ENCODE measurements around the gene KCNK7.

KCNK7 gene, protein sequence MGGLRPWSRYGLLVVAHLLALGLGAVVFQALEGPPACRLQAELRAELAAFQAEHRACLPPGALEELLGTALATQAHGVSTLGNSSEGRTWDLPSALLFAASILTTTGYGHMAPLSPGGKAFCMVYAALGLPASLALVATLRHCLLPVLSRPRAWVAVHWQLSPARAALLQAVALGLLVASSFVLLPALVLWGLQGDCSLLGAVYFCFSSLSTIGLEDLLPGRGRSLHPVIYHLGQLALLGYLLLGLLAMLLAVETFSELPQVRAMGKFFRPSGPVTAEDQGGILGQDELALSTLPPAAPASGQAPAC

DNA sequence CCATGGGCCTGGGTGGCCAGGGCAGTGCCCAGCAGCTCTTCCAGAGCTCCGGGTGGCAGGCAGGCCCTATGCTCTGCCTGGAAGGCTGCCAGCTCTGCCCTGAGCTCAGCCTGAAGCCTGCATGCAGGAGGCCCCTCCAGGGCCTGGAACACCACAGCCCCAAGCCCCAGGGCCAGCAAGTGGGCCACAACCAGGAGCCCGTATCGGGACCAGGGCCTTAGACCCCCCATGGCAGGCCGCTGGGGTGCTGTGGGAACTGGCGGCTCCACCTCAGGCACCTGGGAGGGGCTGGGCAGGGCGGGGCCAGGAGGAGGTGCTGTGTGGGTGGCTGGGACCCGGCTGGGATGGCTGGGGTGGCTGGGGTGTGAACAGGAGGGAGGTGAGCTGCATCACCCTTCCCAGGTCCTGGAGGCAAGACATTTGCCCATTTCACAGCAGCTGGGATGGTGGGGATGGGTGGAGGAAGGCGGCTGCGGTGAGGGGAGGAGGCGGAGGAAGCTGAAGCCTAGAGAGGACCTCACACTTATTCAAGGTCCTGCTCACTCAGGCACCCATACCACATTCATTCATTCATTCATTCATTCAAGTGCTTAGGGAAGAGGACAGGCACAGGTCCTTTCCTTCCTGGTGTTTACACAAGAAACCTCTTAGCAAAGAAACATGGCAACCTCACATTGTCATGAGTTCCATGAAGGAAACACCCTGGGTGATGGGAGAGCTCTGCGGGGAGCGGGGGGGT, at the start of gene KCNK7:
Gene KCNK7, minus strand, starts transcription at position 258 of the 739 bp plus-strand sequence. Its CDS starts 28 bp downstream, at position 230.
- peaks cover 22% of the 10 kb centered on the region for H3K4me1 ChIP-seq (ENCODE audit: low read depth, poor library complexity, severe bottlenecking)
- no peaks in the 10 kb centered on the region for H4K20me1 ChIP-seq (ENCODE audit: insufficient read depth)
- H3K79me2 ChIP-seq (ENCODE audit: insufficient read depth, low read depth): no peaks in the 10 kb centered on the region
- H3K27ac ChIP-seq: no peak within 1 kb of the TSS
- no peak within 1 kb of the TSS for H3K4me2 ChIP-seq
- H3K36me3 ChIP-seq (ENCODE audit: insufficient read depth): no peaks in the 10 kb centered on the region
- H3K4me3 ChIP-seq (IDR thresholded peaks at IDR 0.05; ENCODE audit: insufficient read depth, low read depth, low read length): no peak within 1 kb of the TSS
- H3K27me3 ChIP-seq (ENCODE audit: insufficient read depth, low read depth): no peaks in the 10 kb centered on the region
- TF ChIP-seq, protein P1, sequence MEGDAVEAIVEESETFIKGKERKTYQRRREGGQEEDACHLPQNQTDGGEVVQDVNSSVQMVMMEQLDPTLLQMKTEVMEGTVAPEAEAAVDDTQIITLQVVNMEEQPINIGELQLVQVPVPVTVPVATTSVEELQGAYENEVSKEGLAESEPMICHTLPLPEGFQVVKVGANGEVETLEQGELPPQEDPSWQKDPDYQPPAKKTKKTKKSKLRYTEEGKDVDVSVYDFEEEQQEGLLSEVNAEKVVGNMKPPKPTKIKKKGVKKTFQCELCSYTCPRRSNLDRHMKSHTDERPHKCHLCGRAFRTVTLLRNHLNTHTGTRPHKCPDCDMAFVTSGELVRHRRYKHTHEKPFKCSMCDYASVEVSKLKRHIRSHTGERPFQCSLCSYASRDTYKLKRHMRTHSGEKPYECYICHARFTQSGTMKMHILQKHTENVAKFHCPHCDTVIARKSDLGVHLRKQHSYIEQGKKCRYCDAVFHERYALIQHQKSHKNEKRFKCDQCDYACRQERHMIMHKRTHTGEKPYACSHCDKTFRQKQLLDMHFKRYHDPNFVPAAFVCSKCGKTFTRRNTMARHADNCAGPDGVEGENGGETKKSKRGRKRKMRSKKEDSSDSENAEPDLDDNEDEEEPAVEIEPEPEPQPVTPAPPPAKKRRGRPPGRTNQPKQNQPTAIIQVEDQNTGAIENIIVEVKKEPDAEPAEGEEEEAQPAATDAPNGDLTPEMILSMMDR (conservative IDR thresholded peaks at IDR 0.05; ENCODE audit: low read depth, low read length): no peak
- no peak within 1 kb of the TSS for H3K9ac ChIP-seq
- H2AFZ ChIP-seq (ENCODE audit: low read depth): no peak within 1 kb of the TSS

DNA sequence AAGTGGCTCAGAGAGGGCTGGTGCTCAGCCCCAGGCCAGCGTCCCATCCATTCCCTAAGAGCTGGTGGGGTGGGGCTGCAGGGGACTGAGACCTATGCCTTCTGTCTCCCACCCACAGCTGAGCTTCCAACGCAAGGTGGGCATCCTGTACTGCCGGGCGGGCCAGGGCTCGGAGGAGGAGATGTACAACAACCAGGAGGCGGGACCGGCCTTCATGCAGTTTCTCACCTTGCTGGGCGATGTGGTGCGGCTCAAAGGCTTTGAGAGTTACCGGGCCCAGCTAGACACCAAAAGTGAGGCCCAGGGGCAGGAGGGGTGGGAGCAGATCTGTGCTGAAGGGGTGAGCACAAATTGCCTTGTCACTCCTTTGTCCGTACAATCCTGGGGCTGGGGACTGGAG, 49.2 kb upstream of the KCNK7 start:
- Histone ChIP-seq H4K20me1 (ENCODE audit: insufficient read depth) (no peaks in the 10 kb centered on the region), H3K27ac (no peak overlapping the region), H3K27me3 (ENCODE audit: insufficient read depth, low read depth) (no peaks in the 10 kb centered on the region), H3K4me1 (ENCODE audit: low read depth, poor library complexity, severe bottlenecking) (peaks cover 14% of the 10 kb centered on the region), H3K4me2 (no peak overlapping the region), H3K79me2 (ENCODE audit: insufficient read depth, low read depth) (no peaks in the 10 kb centered on the region), H3K4me3 (IDR thresholded peaks at IDR 0.05; ENCODE audit: insufficient read depth, low read depth, low read length) (no peak overlapping the region), H3K9ac (no peak overlapping the region), H2AFZ (ENCODE audit: low read depth) (no peak overlapping the region), H3K36me3 (ENCODE audit: insufficient read depth) (no peaks in the 10 kb centered on the region)
- TF ChIP-seq, protein P1 (conservative IDR thresholded peaks at IDR 0.05; ENCODE audit: low read depth, low read length): no peak

DNA sequence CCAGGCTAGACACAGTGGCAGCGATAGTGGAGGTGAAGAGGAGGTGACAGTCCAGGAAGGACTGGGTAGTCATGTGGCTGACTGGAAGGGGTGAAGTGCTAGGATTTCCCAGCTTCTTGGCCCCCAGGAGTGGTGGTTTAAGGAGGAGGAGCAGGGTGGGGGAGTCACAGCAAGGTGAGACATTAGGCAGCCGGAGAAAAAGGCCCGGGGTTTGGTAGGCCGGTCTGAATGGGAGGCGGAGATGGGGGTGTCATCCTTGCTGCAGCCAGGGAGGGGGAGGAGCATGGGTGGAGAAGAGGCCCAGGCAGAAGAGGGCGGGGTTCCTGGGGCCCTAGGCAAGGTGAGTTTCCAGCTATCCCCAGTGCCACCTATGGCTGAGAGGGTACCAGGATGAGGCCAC, 48.4 kb upstream of the KCNK7 start:
- Histone ChIP-seq H3K27me3 (ENCODE audit: insufficient read depth, low read depth) (no peaks in the 10 kb centered on the region), H4K20me1 (ENCODE audit: insufficient read depth) (no peaks in the 10 kb centered on the region), H2AFZ (ENCODE audit: low read depth) (no peak overlapping the region), H3K9ac (no peak overlapping the region), H3K36me3 (ENCODE audit: insufficient read depth) (no peaks in the 10 kb centered on the region), H3K27ac (no peak overlapping the region), H3K79me2 (ENCODE audit: insufficient read depth, low read depth) (no peaks in the 10 kb centered on the region), H3K4me2 (peak overlapping the region; percentile 3; the same call in 1 of the 2 replicates), H3K4me1 (ENCODE audit: low read depth, poor library complexity, severe bottlenecking) (peaks cover 14% of the 10 kb centered on the region), H3K4me3 (IDR thresholded peaks at IDR 0.05; ENCODE audit: insufficient read depth, low read depth, low read length) (no peak overlapping the region)
- TF ChIP-seq, protein P1 (conservative IDR thresholded peaks at IDR 0.05; ENCODE audit: low read depth, low read length): no peak

DNA sequence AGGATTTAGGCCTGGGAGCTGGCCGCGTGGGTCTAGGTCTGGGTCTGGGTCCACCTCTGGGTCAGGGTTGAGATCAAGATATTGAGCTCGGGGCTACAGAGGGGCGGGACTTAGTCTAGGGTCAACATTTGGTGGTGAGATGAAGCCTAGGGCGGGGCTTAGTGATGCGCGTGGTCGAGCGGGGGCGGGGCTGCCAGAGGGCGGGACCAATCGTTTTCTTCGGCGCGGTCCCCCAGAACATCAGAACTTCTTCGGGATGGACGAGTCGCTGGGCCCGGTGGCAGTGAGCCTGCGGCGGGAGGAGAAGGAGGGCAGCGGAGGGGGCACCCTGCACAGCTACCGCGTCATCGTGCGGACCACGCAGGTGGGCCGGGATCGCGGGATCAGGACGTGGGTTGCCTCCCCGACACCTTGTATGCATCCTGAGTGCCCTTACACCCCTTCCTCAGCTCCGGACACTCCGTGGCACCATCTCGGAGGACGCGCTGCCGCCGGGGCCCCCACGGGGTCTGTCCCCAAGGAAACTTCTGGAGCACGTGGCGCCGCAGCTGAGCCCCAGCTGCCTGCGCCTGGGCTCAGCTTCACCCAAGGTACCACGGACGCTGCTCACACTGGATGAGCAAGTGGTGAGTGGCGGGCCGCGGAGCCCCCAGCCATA, 46.5 kb upstream of the KCNK7 start:
- Histone ChIP-seq H3K27me3 (ENCODE audit: insufficient read depth, low read depth) (no peaks in the 10 kb centered on the region), H3K4me1 (ENCODE audit: low read depth, poor library complexity, severe bottlenecking) (peaks cover 26% of the 10 kb centered on the region), H4K20me1 (ENCODE audit: insufficient read depth) (no peaks in the 10 kb centered on the region), H3K4me3 (IDR thresholded peaks at IDR 0.05; ENCODE audit: insufficient read depth, low read depth, low read length) (no peak overlapping the region), H2AFZ (ENCODE audit: low read depth) (no peak overlapping the region), H3K9ac (no peak overlapping the region), H3K27ac (no peak overlapping the region), H3K79me2 (ENCODE audit: insufficient read depth, low read depth) (no peaks in the 10 kb centered on the region), H3K36me3 (ENCODE audit: insufficient read depth) (no peaks in the 10 kb centered on the region), H3K4me2 (no peak overlapping the region)
- TF ChIP-seq, protein P1 (conservative IDR thresholded peaks at IDR 0.05; ENCODE audit: low read depth, low read length): no peak
